Lung (tissue), 12 donors: ENCODE data around the gene MMP2. TPM values are rescaled to one million over a fixed set of nuclear protein-coding genes. Genes with fewer than 3 reads are reported as not detected.

Experiments used
- ATAC-seq: fragments of 200-7000 bp; cut with Tn5 transposase; one replicate; pipeline ENCODE4 v1.9.1; 2020; ENCODE audit warnings: moderate number of reproducible peaks; ENCODE audit not compliant: insufficient read depth, low FRiP score
- DNase-seq, 3 donors: peaks; one replicate each; pipeline ENCODE4 v3.0.0-alpha.2; 2013 to 2017
- H3K27ac ChIP-seq, 2 donors: one replicate each; pipeline ENCODE4 v1.5.1; 2013; ENCODE audit warnings: mild to moderate bottlenecking in 2 of 2, moderate library complexity in 2 of 2, control low read depth in 1 of 2, inconsistent platforms in 1 of 2, low read depth in 1 of 2, low read length in 1 of 2
- H3K27me3 ChIP-seq, 3 donors: one replicate each; pipeline ENCODE4 v1.5.1; 2013; ENCODE audit warnings: low read length in 2 of 3; ENCODE audit not compliant: control insufficient read depth in 3 of 3, insufficient read depth in 3 of 3
- H3K36me3 ChIP-seq, 4 donors: one replicate each; pipeline ENCODE4 v1.5.1; 2013; ENCODE audit warnings: low read length in 4 of 4, mild to moderate bottlenecking in 1 of 4, moderate library complexity in 1 of 4; ENCODE audit not compliant: control insufficient read depth in 4 of 4, insufficient read depth in 4 of 4
- H3K4me1 ChIP-seq, 5 donors: one replicate each; pipeline ENCODE4 v1.5.1; 2013; ENCODE audit warnings: low read length in 5 of 5, mild to moderate bottlenecking in 2 of 5, moderate library complexity in 1 of 5; ENCODE audit not compliant: control insufficient read depth in 5 of 5, insufficient read depth in 5 of 5
- H3K4me3 ChIP-seq: one replicate; pipeline ENCODE4 v1.5.1; 2013; ENCODE audit warnings: mild to moderate bottlenecking, control low read depth, moderate library complexity
- H3K9ac ChIP-seq, 2 donors: one replicate each; pipeline ENCODE4 v1.5.1; 2013; ENCODE audit warnings: low read length in 2 of 2, control low read depth in 1 of 2; ENCODE audit not compliant: insufficient read depth in 1 of 2
- H3K9me3 ChIP-seq, 4 donors: one replicate each; pipeline ENCODE4 v1.5.1; 2013; ENCODE audit warnings: low read length in 3 of 4, mild to moderate bottlenecking in 1 of 4, moderate library complexity in 1 of 4; ENCODE audit not compliant: control insufficient read depth in 4 of 4, insufficient read depth in 3 of 4
- CTCF ChIP-seq: IDR thresholded peaks from 2 replicates; pipeline ENCODE4 v1.5.1; 2012; ENCODE audit warnings: mild to moderate bottlenecking; ENCODE audit errors: control extremely low read depth, extremely low read depth
- WGBS, 2 donors: extraction: QIAGEN DNeasy Blood & Tissue Kit; methylation state at CpG; one replicate each; pipeline ENCODE4 v1.1.7; 2013; 5-methylcytosine and 5-hydroxymethylcytosine counted together
- polyA plus RNA-seq, 2 donors: library from polyadenylated mRNA; stranded (reverse); fragments of 200-250 nt; gene quantifications; one replicate each; pipeline ENCODE4 v1.2.1, GENCODE V29; 2013
- total RNA-seq, 2 donors: library from RNA; depleted of rRNA in 1 of 2; stranded (reverse); fragments of >200 nt in 1 of 2; gene quantifications; one replicate each; pipeline ENCODE4 v1.2.1, GENCODE V29; 2014 to 2021
- donor health status: control.
- donor health status: control.
- donor health status: Bipolar disorder and iron deficiency.
- donor health status: healthy.
- donor health status: DM: yes; HTN: yes; CAD: no.

The MMP2 gene
- total and polyA plus RNA-seq, 4 donors: 41.9 to 291 (median 169) TPM

GRCh38 chr16:55487048-55487803, 8.2 kb downstream of the MMP2 start:
- ATAC-seq: peak; percentile 69
- 82 to 88% methylated on average over 13 of the region's 13 CpGs for WGBS, 2 donors
- Histone ChIP-seq H3K4me1 (peaks cover 0 to 15% (median 0%) of the 10 kb centered on the region in 5 donors), H3K9me3 (peaks cover 0 to 2% (median 0%) of the 10 kb centered on the region in 4 donors), H3K9ac (no peak overlapping the region), H3K27ac (peak overlapping the region in 1 of 2 donors; percentile 37), H3K27me3 (no peaks in the 10 kb centered on the region), H3K4me3 (no peak overlapping the region), H3K36me3 (peaks cover 0 to 89% (median 44%) of the 10 kb centered on the region in 4 donors)
- DNase-seq: no peak
- TF ChIP-seq CTCF: no peak

- peaks cover 0 to 5% (median 0%) of the 10 kb centered on the region in 5 donors for H3K4me1 ChIP-seq
- no peak overlapping the region for H3K4me3 ChIP-seq
- 89 to 94% methylated on average over 12 of the region's 12 CpGs for WGBS, 2 donors
- no peaks in the 10 kb centered on the region for H3K27me3 ChIP-seq
- H3K36me3 ChIP-seq: peaks cover 0 to 87% (median 42%) of the 10 kb centered on the region in 4 donors
- ATAC-seq (no peak), DNase-seq (no peak)
- peaks cover 0 to 2% (median 0%) of the 10 kb centered on the region in 4 donors for H3K9me3 ChIP-seq
- no peak overlapping the region for H3K9ac ChIP-seq
- TF ChIP-seq CTCF: no peak
- H3K27ac ChIP-seq: no peak overlapping the region
Observed at GRCh38 chr16:55488306-55488705, 9.3 kb downstream of the MMP2 start.

DNA sequence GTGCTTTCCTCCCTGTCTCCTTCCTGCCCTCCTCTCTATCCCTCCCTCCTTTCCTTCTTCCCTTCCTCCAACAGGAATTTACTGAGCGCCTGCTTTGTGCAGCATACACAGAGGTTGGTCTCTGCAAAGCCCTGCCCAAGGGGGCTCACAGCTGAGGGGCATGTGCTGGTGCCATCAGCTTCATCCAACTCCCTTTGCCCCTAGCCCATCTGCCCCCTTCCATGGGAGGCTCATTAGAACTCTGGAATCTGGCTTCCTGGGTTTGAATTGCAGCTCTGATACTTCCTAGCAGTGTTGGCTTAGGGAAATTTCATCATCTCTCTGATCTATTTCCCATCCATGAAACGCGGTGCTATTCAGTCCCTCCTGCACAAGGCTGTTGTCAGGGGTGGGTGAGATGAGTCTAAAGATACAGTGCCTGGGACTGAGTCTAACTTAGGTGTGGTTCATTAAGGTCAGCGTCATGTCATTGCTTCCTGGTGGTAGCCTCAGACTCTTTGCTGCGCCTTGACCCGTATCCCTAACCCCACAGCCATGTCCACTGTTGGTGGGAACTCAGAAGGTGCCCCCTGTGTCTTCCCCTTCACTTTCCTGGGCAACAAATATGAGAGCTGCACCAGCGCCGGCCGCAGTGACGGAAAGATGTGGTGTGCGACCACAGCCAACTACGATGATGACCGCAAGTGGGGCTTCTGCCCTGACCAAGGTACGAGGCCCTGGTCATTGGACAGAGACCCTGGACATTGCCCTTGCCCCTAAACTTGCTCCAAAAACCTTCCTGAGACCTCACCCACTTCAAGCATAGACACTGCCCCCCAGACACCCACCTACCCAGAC, 10.3 kb downstream of the MMP2 start:
- no peak for TF ChIP-seq CTCF
- H3K27ac ChIP-seq: no peak overlapping the region

More for the DNA sequence above, 10.3 kb downstream of the MMP2 start:
- H3K36me3 ChIP-seq: peaks cover 0 to 87% (median 42%) of the 10 kb centered on the region in 4 donors
- DNase-seq: no peak
- H3K4me3 ChIP-seq: no peak overlapping the region
- H3K9ac ChIP-seq: no peak overlapping the region
- peaks cover 0 to 7% (median 2%) of the 10 kb centered on the region in 5 donors for H3K4me1 ChIP-seq
- no peaks in the 10 kb centered on the region for H3K27me3 ChIP-seq
- WGBS, 2 donors: 91 to 95% methylated on average over 14 of the region's 14 CpGs
- peaks cover 0 to 2% (median 0%) of the 10 kb centered on the region in 4 donors for H3K9me3 ChIP-seq
- no peak for ATAC-seq
